ENCODE data around the gene PSAT1. TPM values are rescaled to one million over a fixed set of nuclear protein-coding genes. Genes with fewer than 3 reads are reported as not detected.

The PSAT1 gene
- total RNA-seq, 1 experiment from 2014 or later, result 112 TPM

- Histone ChIP-seq H3K9me3 (no peaks in the 10 kb centered on the region), H3K27me3 (replicated peaks; ENCODE audit: control insufficient read depth, insufficient read depth, low read length) (no peaks in the 10 kb centered on the region), H3K4me3 (ENCODE audit: low read depth, low read length) (no peak overlapping the region), H3K4me1 (no peaks in the 10 kb centered on the region), H3K36me3 (ENCODE audit: control insufficient read depth, insufficient read depth, low read length) (no peaks in the 10 kb centered on the region)
- CTCF ChIA-PET, result no interaction called here
- POLR2A ChIA-PET, result no interaction called here
- peaks cover 3% of the 10 kb centered on the region for H3K36me3 Mint-ChIP-seq (ENCODE audit: insufficient read depth, unreplicated experiment)
- DNase-seq, result no peak
- BruUV-seq (replicated peaks), result no TSS peak
- H3K27ac Mint-ChIP-seq (ENCODE audit: unreplicated experiment), result no peak overlapping the region
- peaks cover 2% of the 10 kb centered on the region for H3K4me1 Mint-ChIP-seq (ENCODE audit: low read depth, unreplicated experiment)
- TF ChIP-seq CTCF (IDR thresholded peaks at IDR 0.05; ENCODE audit: insufficient read depth in 1 of 2, low read depth in 1 of 2, low read length in 1 of 2, severe bottlenecking in 1 of 2, unreplicated experiment in 1 of 2), result no peak
- no peaks in the 10 kb centered on the region for H3K27me3 Mint-ChIP-seq (ENCODE audit: insufficient read depth, unreplicated experiment)
- no peaks in the 10 kb centered on the region for H3K9me3 Mint-ChIP-seq (ENCODE audit: unreplicated experiment)
- intact Hi-C loops (cut with micrococcal nuclease; ENCODE audit: unreplicated experiment), result loop anchor here (5.0 kb wide), 1 partner anchor 35 kb away; the partner anchor contains the start of gene PSAT1
- no peak overlapping the region for H3K4me3 Mint-ChIP-seq (ENCODE audit: unreplicated experiment)
Observed at GRCh38 chr9:78262655-78263054, 34.3 kb upstream of the PSAT1 start.

- intact Hi-C loops (cut with micrococcal nuclease; ENCODE audit: unreplicated experiment), result no loop called here
- BruUV-seq (replicated peaks), result no TSS peak
- Mint-ChIP-seq H3K27me3 (ENCODE audit: insufficient read depth, unreplicated experiment) (no peaks in the 10 kb centered on the region), H3K36me3 (ENCODE audit: insufficient read depth, unreplicated experiment) (peaks cover 10% of the 10 kb centered on the region), H3K27ac (ENCODE audit: unreplicated experiment) (no peak overlapping the region), H3K4me3 (ENCODE audit: unreplicated experiment) (no peak overlapping the region), H3K9me3 (ENCODE audit: unreplicated experiment) (no peaks in the 10 kb centered on the region), H3K4me1 (ENCODE audit: low read depth, unreplicated experiment) (peaks cover 7% of the 10 kb centered on the region)
- no peak for DNase-seq
- H3K4me3 ChIP-seq (ENCODE audit: low read depth, low read length), result no peak overlapping the region
- no peak for TF ChIP-seq CTCF (IDR thresholded peaks at IDR 0.05; ENCODE audit: insufficient read depth in 1 of 2, low read depth in 1 of 2, low read length in 1 of 2, severe bottlenecking in 1 of 2, unreplicated experiment in 1 of 2)
- no peaks in the 10 kb centered on the region for H3K9me3 ChIP-seq
- ChIA-PET POLR2A (no interaction called here), CTCF (no interaction called here)
- no peaks in the 10 kb centered on the region for H3K27me3 ChIP-seq (replicated peaks; ENCODE audit: control insufficient read depth, insufficient read depth, low read length)
- no peaks in the 10 kb centered on the region for H3K4me1 ChIP-seq
- H3K36me3 ChIP-seq (ENCODE audit: control insufficient read depth, insufficient read depth, low read length), result no peaks in the 10 kb centered on the region
Observed at GRCh38 chr9:78267889-78268288, 29.0 kb upstream of the PSAT1 start.

- Mint-ChIP-seq H3K9me3 (ENCODE audit: unreplicated experiment) (no peaks in the 10 kb centered on the region), H3K4me1 (ENCODE audit: low read depth, unreplicated experiment) (peaks cover 7% of the 10 kb centered on the region), H3K27ac (ENCODE audit: unreplicated experiment) (no peak overlapping the region), H3K36me3 (ENCODE audit: insufficient read depth, unreplicated experiment) (peaks cover 10% of the 10 kb centered on the region), H3K27me3 (ENCODE audit: insufficient read depth, unreplicated experiment) (no peaks in the 10 kb centered on the region), H3K4me3 (ENCODE audit: unreplicated experiment) (no peak overlapping the region)
- TF ChIP-seq CTCF (IDR thresholded peaks at IDR 0.05; ENCODE audit: insufficient read depth in 1 of 2, low read depth in 1 of 2, low read length in 1 of 2, severe bottlenecking in 1 of 2, unreplicated experiment in 1 of 2), result no peak
- no TSS peak for BruUV-seq (replicated peaks)
- POLR2A ChIA-PET, result no interaction called here
- Histone ChIP-seq H3K36me3 (ENCODE audit: control insufficient read depth, insufficient read depth, low read length) (no peaks in the 10 kb centered on the region), H3K4me3 (ENCODE audit: low read depth, low read length) (no peak overlapping the region), H3K4me1 (no peaks in the 10 kb centered on the region), H3K27me3 (replicated peaks; ENCODE audit: control insufficient read depth, insufficient read depth, low read length) (no peaks in the 10 kb centered on the region), H3K9me3 (no peaks in the 10 kb centered on the region)
- CTCF ChIA-PET, result no interaction called here
- intact Hi-C loops (cut with micrococcal nuclease; ENCODE audit: unreplicated experiment), result no loop called here
- no peak for DNase-seq
Observed at GRCh38 chr9:78269784-78270183, 27.1 kb upstream of the PSAT1 start.

All from Caco-2 (cell line).